ENCODE data around the gene IL1B. TPM values are rescaled to one million over a fixed set of nuclear protein-coding genes. Genes with fewer than 3 reads are reported as not detected.

IL1B gene
- total and polyA plus RNA-seq, 4 donors = 0.25 to 3.1 (median 0.76) TPM

DNA sequence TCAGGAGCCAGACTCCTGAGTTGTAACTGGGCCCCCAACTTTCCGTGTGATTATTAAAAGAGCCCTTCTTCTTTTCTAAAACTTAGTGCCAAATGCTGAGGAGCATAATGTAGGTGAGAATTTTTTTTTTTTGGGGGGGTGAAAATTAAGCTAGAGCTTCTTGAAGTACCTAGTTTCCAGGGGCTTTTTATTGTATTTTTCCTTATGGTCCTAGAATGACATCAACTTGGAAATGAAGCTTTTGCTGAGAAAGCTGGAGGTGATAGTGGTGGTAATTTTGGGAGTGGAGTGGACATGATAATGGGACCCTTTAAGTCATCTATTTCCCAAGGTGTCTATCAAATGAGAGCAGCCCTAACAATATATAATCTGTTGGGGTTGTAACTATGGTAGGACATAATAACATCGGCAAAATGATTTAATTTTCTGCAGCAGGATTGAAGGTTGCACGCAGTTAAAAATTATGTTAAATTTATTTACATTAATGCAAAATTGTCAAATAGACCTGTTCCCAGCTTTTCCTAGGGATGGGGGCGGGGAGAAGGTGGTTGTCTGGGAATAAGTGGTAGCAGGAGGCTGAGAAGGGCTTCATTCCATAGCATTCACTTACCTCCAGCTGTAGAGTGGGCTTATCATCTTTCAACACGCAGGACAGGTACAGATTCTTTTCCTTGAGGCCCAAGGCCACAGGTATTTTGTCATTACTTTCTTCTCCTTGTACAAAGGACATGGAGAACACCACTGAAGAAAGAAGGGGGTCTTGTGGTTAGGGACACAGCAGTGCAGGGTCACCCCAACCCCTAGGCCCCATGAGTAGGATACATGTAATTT is 5.7 kb downstream of the IL1B start (continued):
- no peak for TF ChIP-seq HNF4A (conservative IDR thresholded peaks at IDR 0.05)
- TF ChIP-seq, protein P1, sequence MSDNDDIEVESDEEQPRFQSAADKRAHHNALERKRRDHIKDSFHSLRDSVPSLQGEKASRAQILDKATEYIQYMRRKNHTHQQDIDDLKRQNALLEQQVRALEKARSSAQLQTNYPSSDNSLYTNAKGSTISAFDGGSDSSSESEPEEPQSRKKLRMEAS (IDR thresholded peaks at IDR 0.05) = no peak
- no peak for TF ChIP-seq SP1 (IDR thresholded peaks at IDR 0.05)
- no peak for TF ChIP-seq TAF1 (conservative IDR thresholded peaks at IDR 0.05)
- TF ChIP-seq, protein P2, sequence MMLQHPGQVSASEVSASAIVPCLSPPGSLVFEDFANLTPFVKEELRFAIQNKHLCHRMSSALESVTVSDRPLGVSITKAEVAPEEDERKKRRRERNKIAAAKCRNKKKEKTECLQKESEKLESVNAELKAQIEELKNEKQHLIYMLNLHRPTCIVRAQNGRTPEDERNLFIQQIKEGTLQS (IDR thresholded peaks at IDR 0.05) = no peak
- no peak for TF ChIP-seq EGR1 (IDR thresholded peaks at IDR 0.05; ENCODE audit: low read depth in 2 of 2)

DNA sequence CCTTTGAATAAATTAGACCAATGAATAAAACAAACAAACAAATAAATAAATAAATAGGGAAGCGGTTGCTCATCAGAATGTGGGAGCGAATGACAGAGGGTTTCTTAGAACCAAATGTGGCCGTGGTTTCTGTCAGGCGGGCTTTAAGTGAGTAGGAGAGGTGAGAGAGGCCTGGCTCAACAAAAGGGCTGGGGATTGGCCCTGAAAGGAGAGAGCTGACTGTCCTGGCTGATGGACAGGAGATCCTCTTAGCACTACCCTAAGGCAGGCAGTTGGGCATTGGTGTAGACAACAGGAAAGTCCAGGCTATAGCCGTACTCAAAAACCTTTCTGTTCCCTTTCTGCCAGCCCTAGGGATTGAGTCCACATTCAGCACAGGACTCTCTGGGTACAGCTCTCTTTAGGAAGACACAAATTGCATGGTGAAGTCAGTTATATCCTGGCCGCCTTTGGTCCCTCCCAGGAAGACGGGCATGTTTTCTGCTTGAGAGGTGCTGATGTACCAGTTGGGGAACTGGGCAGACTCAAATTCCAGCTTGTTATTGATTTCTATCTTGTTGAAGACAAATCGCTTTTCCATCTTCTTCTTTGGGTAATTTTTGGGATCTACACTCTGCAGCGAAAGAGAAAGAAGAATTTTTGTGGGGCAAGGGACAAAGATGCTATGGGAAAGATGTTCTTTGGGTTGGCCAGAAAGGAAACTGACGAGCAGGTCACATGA is 6.5 kb downstream of the IL1B start:
- TF ChIP-seq, protein P3, sequence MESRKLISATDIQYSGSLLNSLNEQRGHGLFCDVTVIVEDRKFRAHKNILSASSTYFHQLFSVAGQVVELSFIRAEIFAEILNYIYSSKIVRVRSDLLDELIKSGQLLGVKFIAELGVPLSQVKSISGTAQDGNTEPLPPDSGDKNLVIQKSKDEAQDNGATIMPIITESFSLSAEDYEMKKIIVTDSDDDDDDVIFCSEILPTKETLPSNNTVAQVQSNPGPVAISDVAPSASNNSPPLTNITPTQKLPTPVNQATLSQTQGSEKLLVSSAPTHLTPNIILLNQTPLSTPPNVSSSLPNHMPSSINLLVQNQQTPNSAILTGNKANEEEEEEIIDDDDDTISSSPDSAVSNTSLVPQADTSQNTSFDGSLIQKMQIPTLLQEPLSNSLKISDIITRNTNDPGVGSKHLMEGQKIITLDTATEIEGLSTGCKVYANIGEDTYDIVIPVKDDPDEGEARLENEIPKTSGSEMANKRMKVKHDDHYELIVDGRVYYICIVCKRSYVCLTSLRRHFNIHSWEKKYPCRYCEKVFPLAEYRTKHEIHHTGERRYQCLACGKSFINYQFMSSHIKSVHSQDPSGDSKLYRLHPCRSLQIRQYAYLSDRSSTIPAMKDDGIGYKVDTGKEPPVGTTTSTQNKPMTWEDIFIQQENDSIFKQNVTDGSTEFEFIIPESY (IDR thresholded peaks at IDR 0.05) = no peak
- TF ChIP-seq YY1 (IDR thresholded peaks at IDR 0.05) = no peak
- Histone ChIP-seq H3K9me3 (ENCODE audit: control insufficient read depth in 4 of 4, low read length in 3 of 4) (no peaks in the 10 kb centered on the region), H3K36me3 (ENCODE audit: control insufficient read depth in 4 of 4, insufficient read depth in 3 of 4, low read depth in 1 of 4, low read length in 3 of 4) (no peaks in the 10 kb centered on the region), H3K27ac (ENCODE audit: low read depth in 1 of 2, low read length in 2 of 2) (no peak overlapping the region), H3K27me3 (ENCODE audit: control insufficient read depth in 4 of 4, insufficient read depth in 4 of 4, low read length in 3 of 4) (no peaks in the 10 kb centered on the region), H3K4me3 (ENCODE audit: low read depth in 1 of 3, low read length in 3 of 3) (no peak overlapping the region), H3K4me1 (ENCODE audit: control insufficient read depth in 4 of 4, insufficient read depth in 4 of 4, low read length in 3 of 4) (peaks cover 6 to 14% (median 12%) of the 10 kb centered on the region in 4 donors), H3K9ac (ENCODE audit: low read depth in 1 of 2, low read length in 2 of 2) (no peak overlapping the region)
- DNase-seq (ENCODE audit: low spot score) = no peak
- 97% methylated on average over 10 of the region's 10 CpGs for WGBS

DNA sequence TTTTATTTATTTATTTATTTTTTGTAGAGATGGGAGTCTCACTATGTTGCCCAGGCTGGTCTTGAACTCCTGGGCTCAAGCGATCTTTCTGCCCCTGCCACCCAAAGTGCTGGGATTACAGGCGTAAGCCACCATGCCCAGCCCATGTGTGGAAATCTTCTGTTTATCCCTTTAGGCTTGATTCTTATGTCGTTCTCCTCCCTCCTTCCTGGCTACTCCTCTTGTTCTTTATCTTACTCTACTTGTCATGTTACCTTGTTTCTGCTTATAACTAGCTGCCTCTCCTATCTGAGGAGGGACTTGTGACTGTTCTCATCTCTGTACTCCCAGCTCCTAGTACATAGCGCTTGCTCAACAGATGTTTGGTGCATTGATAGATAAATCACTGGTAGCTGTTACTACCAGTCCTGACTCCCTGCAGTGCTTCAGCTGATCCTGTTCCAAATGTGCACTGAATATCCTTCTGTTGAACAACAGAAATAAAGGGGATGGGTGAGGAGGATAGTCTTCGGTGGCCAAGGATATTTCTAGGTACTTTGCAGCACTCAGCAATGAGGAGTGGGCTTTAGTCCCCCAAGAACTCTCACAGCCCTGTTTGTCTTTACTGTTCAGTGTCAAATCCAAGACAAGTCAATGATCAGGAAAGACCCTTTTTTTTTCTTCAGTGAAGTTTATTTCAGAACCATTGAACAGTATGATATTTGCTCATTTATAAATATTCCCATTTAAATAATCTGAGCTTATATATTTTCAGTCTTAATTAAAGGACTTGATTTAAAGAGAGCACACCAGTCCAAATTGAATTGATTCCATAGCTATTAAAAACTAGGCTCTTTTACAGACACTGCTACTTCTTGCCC is 7.2 kb downstream of the IL1B start:
- no peaks in the 10 kb centered on the region for H3K9me3 ChIP-seq (ENCODE audit: control insufficient read depth in 4 of 4, low read length in 3 of 4)
- peaks cover 4 to 16% (median 14%) of the 10 kb centered on the region in 4 donors for H3K4me1 ChIP-seq (ENCODE audit: control insufficient read depth in 4 of 4, insufficient read depth in 4 of 4, low read length in 3 of 4)
- TF ChIP-seq, protein P2 (IDR thresholded peaks at IDR 0.05) = no peak
- TF ChIP-seq, protein P3 (IDR thresholded peaks at IDR 0.05) = no peak
- TF ChIP-seq FOXA1 (IDR thresholded peaks at IDR 0.05) (no peak), YY1 (IDR thresholded peaks at IDR 0.05) (no peak), HNF4G (IDR thresholded peaks at IDR 0.05) (no peak), JUND (IDR thresholded peaks at IDR 0.05) (no peak), GABPA (IDR thresholded peaks at IDR 0.05 in 1 of 2, conservative IDR thresholded peaks at IDR 0.05 in 1 of 2) (no peak), TAF1 (conservative IDR thresholded peaks at IDR 0.05) (no peak), RAD21 (IDR thresholded peaks at IDR 0.05) (no peak), NR2F2 (IDR thresholded peaks at IDR 0.05) (no peak), EGR1 (IDR thresholded peaks at IDR 0.05; ENCODE audit: low read depth in 2 of 2) (no peak)
- no peak overlapping the region for H3K4me3 ChIP-seq (ENCODE audit: low read depth in 1 of 3, low read length in 3 of 3)
- DNase-seq (ENCODE audit: low spot score) = no peak
- 94% methylated on average over 5 of the region's 5 CpGs for WGBS
- H3K36me3 ChIP-seq (ENCODE audit: control insufficient read depth in 4 of 4, insufficient read depth in 3 of 4, low read depth in 1 of 4, low read length in 3 of 4) = no peaks in the 10 kb centered on the region
- H3K27ac ChIP-seq (ENCODE audit: low read depth in 1 of 2, low read length in 2 of 2) = no peak overlapping the region
- H3K27me3 ChIP-seq (ENCODE audit: control insufficient read depth in 4 of 4, insufficient read depth in 4 of 4, low read length in 3 of 4) = no peaks in the 10 kb centered on the region
- no peak overlapping the region for H3K9ac ChIP-seq (ENCODE audit: low read depth in 1 of 2, low read length in 2 of 2)
